D341Med (cell line): ENCODE measurements around the gene CES5A.
"Not testable (repeated sequence)": the region's sequence is repeated elsewhere in the genome, so short reads cannot be mapped to it uniquely, and the experiment has no call there.

ENCODE experiments used
- DNase-seq: peaks from one replicate; pipeline ENCODE4 v3.0.0; 2012; ENCODE audit warnings: low spot score

The CES5A gene

GRCh38 chr16:55876854-55877253 is 1.7 kb upstream of the CES5A start:
- no peak for DNase-seq

- no peak for DNase-seq
Observed at GRCh38 chr16:55873122-55873521, 2.1 kb downstream of the CES5A start.

- DNase-seq = no peak
Observed at GRCh38 chr16:55872130-55872529, 3.0 kb downstream of the CES5A start.

GRCh38 chr16:55871411-55872038 is 3.6 kb downstream of the CES5A start:
- no peak for DNase-seq

GRCh38 chr16:55868980-55869379 is 6.2 kb downstream of the CES5A start:
- no peak for DNase-seq

GRCh38 chr16:55868137-55868536 is 7.0 kb downstream of the CES5A start:
- DNase-seq = no peak

GRCh38 chr16:55861288-55861687 is 13.9 kb downstream of the CES5A start:
- no peak for DNase-seq

GRCh38 chr16:55857650-55858049 is 17.5 kb downstream of the CES5A start:
- DNase-seq = not testable (repeated sequence)

- DNase-seq = no peak
Observed at GRCh38 chr16:55856950-55857349, 18.2 kb downstream of the CES5A start.

- no peak for DNase-seq
Observed at GRCh38 chr16:55853114-55853513, 22.1 kb downstream of the CES5A start.

GRCh38 chr16:55849536-55849935 is 25.6 kb downstream of the CES5A start:
- DNase-seq = no peak

- no peak for DNase-seq
Observed at GRCh38 chr16:55846598-55847346, 28.4 kb downstream of the CES5A start.

GRCh38 chr16:55843105-55843395 is 32.1 kb downstream of the CES5A start:
- DNase-seq = no peak

- DNase-seq = peak; percentile 53
Observed at GRCh38 chr16:55842369-55843104, 32.6 kb downstream of the CES5A start.

GRCh38 chr16:55839115-55839514 is 36.1 kb downstream of the CES5A start:
- DNase-seq = no peak

GRCh38 chr16:55836158-55836611 is 39.0 kb downstream of the CES5A start:
- no peak for DNase-seq

GRCh38 chr16:55835581-55835980 is 39.6 kb downstream of the CES5A start:
- no peak for DNase-seq

GRCh38 chr16:55835173-55835572 is 40.0 kb downstream of the CES5A start:
- DNase-seq = not testable (repeated sequence)

- no peak for DNase-seq
Observed at GRCh38 chr16:55834049-55834448, 41.1 kb downstream of the CES5A start.

- no peak for DNase-seq
Observed at GRCh38 chr16:55832773-55833691, 42.1 kb downstream of the CES5A start, which contains the start of gene CES1. Gene CES1, minus strand, starts transcription at chr16:55833096. Its CDS starts 41 bp downstream, at chr16:55833055.

GRCh38 chr16:55832425-55832772 is 42.8 kb downstream of the CES5A start:
- no peak for DNase-seq

- no peak for DNase-seq
Observed at GRCh38 chr16:55830658-55831294, 44.4 kb downstream of the CES5A start.
